ENCODE measurements around the gene IL18RAP. TPM values are rescaled to one million over a fixed set of nuclear protein-coding genes. Genes with fewer than 3 reads are reported as not detected.

IL18RAP gene
- total and polyA plus RNA-seq, 7 experiments from 2014 or later: 0.30 to 17.1 (median 7.5) TPM; not detected in 3

- POLR2A ChIA-PET: interaction anchor here (0.5 kb wide), 1 partner anchor 523 kb away, joined by 4 read pairs; no protein-coding TSS in a partner anchor
- no peaks in the 10 kb centered on the region for H3K27me3 ChIP-seq (ENCODE audit: control insufficient read depth in 2 of 2, insufficient read depth in 2 of 2, low read length in 2 of 2)
- no peaks in the 10 kb centered on the region for H3K9me3 ChIP-seq (ENCODE audit: control insufficient read depth in 2 of 3, low read length in 3 of 3)
- H3K36me3 Mint-ChIP-seq: peaks cover 0 to 2% (median 0%) of the 10 kb centered on the region in 5 donors
- intact Hi-C loops (cut with micrococcal nuclease): loop anchor here in 1 of 2 donors (5.0 to 10.0 kb wide), 3 partner anchors 257 to 1099 kb away; partner anchors contain the start of gene IL1RL2
- no peak overlapping the region for H3K4me3 Mint-ChIP-seq
- ATAC-seq: no peak
- no peak overlapping the region for H3K27ac ChIP-seq (ENCODE audit: low read depth, low read length)
- no peak overlapping the region for H3K4me3 ChIP-seq (ENCODE audit: low read length)
- DNase-seq: no peak
- H3K4me1 Mint-ChIP-seq: peaks cover 0 to 12% (median 7%) of the 10 kb centered on the region in 7 donors
- H3K9me3 Mint-ChIP-seq: no peaks in the 10 kb centered on the region
- H3K27me3 Mint-ChIP-seq: no peaks in the 10 kb centered on the region
- H3K27ac Mint-ChIP-seq: no peak overlapping the region
- no peaks in the 10 kb centered on the region for H3K36me3 ChIP-seq (ENCODE audit: control insufficient read depth in 2 of 3, insufficient read depth in 3 of 3, low read length in 3 of 3)
- CTCF ChIA-PET: interaction anchor here (1.1 to 3.5 kb wide), 8 partner anchors 9 to 424 kb away, joined by 3 to 32 read pairs (median 8); no protein-coding TSS in a partner anchor
- H3K4me1 ChIP-seq (ENCODE audit: control insufficient read depth in 2 of 2, insufficient read depth in 2 of 2, low read length in 2 of 2): peaks cover 0 to 5% of the 10 kb centered on the region in 2 donors
Measured at GRCh38 chr2:102444233-102444632, 21.3 kb downstream of the IL18RAP start.

GRCh38 chr2:102446936-102447335, 24.0 kb downstream of the IL18RAP start:
- Histone ChIP-seq H3K27me3 (ENCODE audit: control insufficient read depth in 2 of 2, insufficient read depth in 2 of 2, low read length in 2 of 2) (no peaks in the 10 kb centered on the region), H3K27ac (ENCODE audit: low read depth, low read length) (no peak overlapping the region), H3K4me1 (ENCODE audit: control insufficient read depth in 2 of 2, insufficient read depth in 2 of 2, low read length in 2 of 2) (peaks cover 0 to 5% of the 10 kb centered on the region in 2 donors), H3K9me3 (ENCODE audit: control insufficient read depth in 2 of 3, low read length in 3 of 3) (no peaks in the 10 kb centered on the region), H3K4me3 (ENCODE audit: low read length) (no peak overlapping the region), H3K36me3 (ENCODE audit: control insufficient read depth in 2 of 3, insufficient read depth in 3 of 3, low read length in 3 of 3) (no peaks in the 10 kb centered on the region)
- no peaks in the 10 kb centered on the region for H3K27me3 Mint-ChIP-seq
- H3K36me3 Mint-ChIP-seq: peaks cover 0 to 4% (median 0%) of the 10 kb centered on the region in 5 donors
- no peaks in the 10 kb centered on the region for H3K9me3 Mint-ChIP-seq
- ATAC-seq: no peak
- DNase-seq: no peak
- POLR2A ChIA-PET: interaction anchor here (0.6 kb wide), 1 partner anchor 1720 kb away, joined by 3 read pairs; no protein-coding TSS in a partner anchor
- CTCF ChIA-PET: interaction anchor here (0.7 kb wide), 1 partner anchor 440 kb away, joined by 3 read pairs; no protein-coding TSS in a partner anchor
- H3K4me1 Mint-ChIP-seq: peaks cover 0 to 12% (median 7%) of the 10 kb centered on the region in 7 donors
- intact Hi-C loops (cut with micrococcal nuclease): loop anchor here (5.0 to 10.0 kb wide), 2 partner anchors 260 to 1102 kb away; partner anchors contain the start of gene IL1RL2 (in 1 of the 2)
- H3K4me3 Mint-ChIP-seq: no peak overlapping the region
- no peak overlapping the region for H3K27ac Mint-ChIP-seq

- intact Hi-C loops (cut with micrococcal nuclease): loop anchor here (1.0 to 10.0 kb wide), 10 partner anchors 177 to 1437 kb away; partner anchors contain the start of gene IL1RL2 (in 1 of the 2)
Measured at GRCh38 chr2:102449370-102449974, 26.5 kb downstream of the IL18RAP start.

GRCh38 chr2:102451968-102452367, 29.0 kb downstream of the IL18RAP start:
- H3K9me3 Mint-ChIP-seq: peaks cover 0 to 10% (median 0%) of the 10 kb centered on the region in 11 donors

More at GRCh38 chr2:102449370-102449974, 26.5 kb downstream of the IL18RAP start:
- no peak overlapping the region for H3K27ac Mint-ChIP-seq
- ChIA-PET CTCF (interaction anchor here (1.2 kb wide), 2 partner anchors 209 to 443 kb away, joined by 3 to 6 read pairs; no protein-coding TSS in a partner anchor), POLR2A (no interaction called here)
- no peaks in the 10 kb centered on the region for H3K27me3 ChIP-seq (ENCODE audit: control insufficient read depth in 2 of 2, insufficient read depth in 2 of 2, low read length in 2 of 2)
- DNase-seq (peak; percentile 16 to 66 (median 52)), ATAC-seq (peak; percentile 69)
- H3K4me3 ChIP-seq (ENCODE audit: low read length): no peak overlapping the region
- H3K4me3 Mint-ChIP-seq: no peak overlapping the region
- H3K4me1 ChIP-seq (ENCODE audit: control insufficient read depth in 2 of 2, insufficient read depth in 2 of 2, low read length in 2 of 2): no peaks in the 10 kb centered on the region
- no peak overlapping the region for H3K27ac ChIP-seq (ENCODE audit: low read depth, low read length)
- no peaks in the 10 kb centered on the region for H3K36me3 ChIP-seq (ENCODE audit: control insufficient read depth in 2 of 3, insufficient read depth in 3 of 3, low read length in 3 of 3)
- peaks cover 0 to 10% (median 0%) of the 10 kb centered on the region in 5 donors for H3K36me3 Mint-ChIP-seq
- H3K27me3 Mint-ChIP-seq: no peaks in the 10 kb centered on the region
- H3K9me3 ChIP-seq (ENCODE audit: control insufficient read depth in 2 of 3, low read length in 3 of 3): no peaks in the 10 kb centered on the region
- no peaks in the 10 kb centered on the region for H3K9me3 Mint-ChIP-seq
- peaks cover 0 to 10% (median 4%) of the 10 kb centered on the region in 7 donors for H3K4me1 Mint-ChIP-seq

GRCh38 chr2:102453501-102453900, 30.5 kb downstream of the IL18RAP start:
- ATAC-seq (no peak), DNase-seq (no peak)
- Mint-ChIP-seq H3K4me1 (peaks cover 0 to 16% (median 4%) of the 10 kb centered on the region in 7 donors), H3K9me3 (peaks cover 0 to 10% (median 0%) of the 10 kb centered on the region in 11 donors), H3K36me3 (peaks cover 0 to 8% (median 4%) of the 10 kb centered on the region in 5 donors), H3K4me3 (no peak overlapping the region), H3K27me3 (peaks cover 0 to 8% (median 7%) of the 10 kb centered on the region in 5 donors), H3K27ac (no peak overlapping the region)
- H3K27me3 ChIP-seq (ENCODE audit: control insufficient read depth in 2 of 2, insufficient read depth in 2 of 2, low read length in 2 of 2): no peaks in the 10 kb centered on the region
- no peak overlapping the region for H3K4me3 ChIP-seq (ENCODE audit: low read length)
- H3K9me3 ChIP-seq (ENCODE audit: control insufficient read depth in 2 of 3, low read length in 3 of 3): no peaks in the 10 kb centered on the region
- POLR2A ChIA-PET: no interaction called here
- no peaks in the 10 kb centered on the region for H3K4me1 ChIP-seq (ENCODE audit: control insufficient read depth in 2 of 2, insufficient read depth in 2 of 2, low read length in 2 of 2)
- no peaks in the 10 kb centered on the region for H3K36me3 ChIP-seq (ENCODE audit: control insufficient read depth in 2 of 3, insufficient read depth in 3 of 3, low read length in 3 of 3)
- intact Hi-C loops (cut with micrococcal nuclease): no loop called here
- H3K27ac ChIP-seq (ENCODE audit: low read depth, low read length): no peak overlapping the region
- CTCF ChIA-PET: interaction anchor here (2.2 kb wide), 1 partner anchor 10 kb away, joined by 7 read pairs; no protein-coding TSS in a partner anchor

More at GRCh38 chr2:102451968-102452367, 29.0 kb downstream of the IL18RAP start:
- Mint-ChIP-seq H3K4me3 (no peak overlapping the region), H3K27ac (no peak overlapping the region), H3K36me3 (peaks cover 0 to 8% (median 4%) of the 10 kb centered on the region in 5 donors), H3K4me1 (peaks cover 0 to 16% (median 4%) of the 10 kb centered on the region in 7 donors), H3K27me3 (peaks cover 0 to 8% (median 6%) of the 10 kb centered on the region in 5 donors)
- ChIA-PET POLR2A (interaction anchor here (0.7 kb wide), 1 partner anchor 20 kb away, joined by 5 read pairs; no protein-coding TSS in a partner anchor), CTCF (interaction anchor here (0.6 to 1.7 kb wide), 3 partner anchors 49 to 432 kb away, joined by 3 to 11 read pairs (median 3); no protein-coding TSS in a partner anchor)
- Histone ChIP-seq H3K9me3 (ENCODE audit: control insufficient read depth in 2 of 3, low read length in 3 of 3) (no peaks in the 10 kb centered on the region), H3K4me1 (ENCODE audit: control insufficient read depth in 2 of 2, insufficient read depth in 2 of 2, low read length in 2 of 2) (no peaks in the 10 kb centered on the region), H3K27ac (ENCODE audit: low read depth, low read length) (no peak overlapping the region), H3K36me3 (ENCODE audit: control insufficient read depth in 2 of 3, insufficient read depth in 3 of 3, low read length in 3 of 3) (no peaks in the 10 kb centered on the region), H3K4me3 (ENCODE audit: low read length) (no peak overlapping the region), H3K27me3 (ENCODE audit: control insufficient read depth in 2 of 2, insufficient read depth in 2 of 2, low read length in 2 of 2) (no peaks in the 10 kb centered on the region)
- ATAC-seq: no peak
- intact Hi-C loops (cut with micrococcal nuclease): no loop called here
- no peak for DNase-seq

- H3K36me3 ChIP-seq (ENCODE audit: control insufficient read depth in 2 of 3, insufficient read depth in 3 of 3, low read length in 3 of 3): no peaks in the 10 kb centered on the region
- ChIA-PET POLR2A (no interaction called here), CTCF (no interaction called here)
- H3K27ac Mint-ChIP-seq: no peak overlapping the region
- H3K4me3 Mint-ChIP-seq: no peak overlapping the region
- H3K27ac ChIP-seq (ENCODE audit: low read depth, low read length): no peak overlapping the region
- H3K27me3 Mint-ChIP-seq: peaks cover 0 to 21% (median 8%) of the 10 kb centered on the region in 5 donors
- no peaks in the 10 kb centered on the region for H3K27me3 ChIP-seq (ENCODE audit: control insufficient read depth in 2 of 2, insufficient read depth in 2 of 2, low read length in 2 of 2)
- H3K4me1 Mint-ChIP-seq: peaks cover 0 to 13% (median 4%) of the 10 kb centered on the region in 7 donors
- DNase-seq (no peak), ATAC-seq (no peak)
- H3K36me3 Mint-ChIP-seq: peaks cover 0 to 8% (median 4%) of the 10 kb centered on the region in 5 donors
- intact Hi-C loops (cut with micrococcal nuclease): no loop called here
- no peaks in the 10 kb centered on the region for H3K4me1 ChIP-seq (ENCODE audit: control insufficient read depth in 2 of 2, insufficient read depth in 2 of 2, low read length in 2 of 2)
- no peaks in the 10 kb centered on the region for H3K9me3 ChIP-seq (ENCODE audit: control insufficient read depth in 2 of 3, low read length in 3 of 3)
- peaks cover 0 to 10% (median 0%) of the 10 kb centered on the region in 11 donors for H3K9me3 Mint-ChIP-seq
- H3K4me3 ChIP-seq (ENCODE audit: low read length): no peak overlapping the region
Measured at GRCh38 chr2:102455061-102455670, 32.2 kb downstream of the IL18RAP start.

All from naive thymus-derived CD4-positive, alpha-beta T cell (primary cell).